A673 (cell line): ENCODE results near the gene STARD3NL. TPM values are rescaled to one million over a fixed set of nuclear protein-coding genes. Genes with fewer than 3 reads are reported as not detected.
"Not testable (repeated sequence)": the region's sequence is repeated elsewhere in the genome, so short reads cannot be mapped to it uniquely, and the experiment has no call there.

Experiments
- BruUV-seq: library from RNA; stranded (reverse); fragments of 400-500 nt; replicated peaks from 2 replicates; lab custom pipeline; 2021; lab: Mats Ljungman, UMichigan
- CTCF ChIA-PET: fragments of 300-600 bp; sonication (Branson Sonifier 250); formaldehyde crosslinking; loops from one replicate; lab custom pipeline; 2022; ENCODE audit warnings: antibody characterized with exemption; lab: Charles Lee
- POLR2A ChIA-PET: fragments of 300-600 bp; sonication (Branson Sonifier 250); formaldehyde crosslinking; loops from one replicate; lab custom pipeline; 2022; ENCODE audit warnings: antibody characterized with exemption; ENCODE audit not compliant: low non-redundant PET; lab: Charles Lee
- DNase-seq: peaks from one replicate; pipeline ENCODE4 v3.0.0-alpha.2; 2015; ENCODE audit warnings: low spot score
- H3K27ac ChIP-seq: fragments of 200-600 bp; sonication (generic); 2 replicates; pipeline ENCODE4 v1.5.1; 2016; ENCODE audit warnings: mixed run types, low read depth, mild to moderate bottlenecking, mixed read lengths, antibody characterized with exemption, low read length; ENCODE audit not compliant: poor library complexity, severe bottlenecking
- H3K27me3 ChIP-seq: fragments of 200-600 bp; sonication (generic); replicated peaks from 2 replicates; pipeline ENCODE4 v1.6.1; 2017; ENCODE audit warnings: mixed run types, low read depth, mild to moderate bottlenecking, mixed read lengths, antibody characterized with exemption, low read length; ENCODE audit not compliant: insufficient read depth, poor library complexity
- H3K36me3 ChIP-seq: fragments of 200-600 bp; sonication (generic); 2 replicates; pipeline ENCODE4 v1.6.1; 2016; ENCODE audit warnings: mixed run types, mild to moderate bottlenecking, mixed read lengths, antibody characterized with exemption, low read length; ENCODE audit not compliant: insufficient read depth, poor library complexity, severe bottlenecking
- H3K4me1 ChIP-seq: fragments of 200-600 bp; sonication (generic); 2 replicates; pipeline ENCODE4 v1.6.1; 2017; ENCODE audit warnings: mixed run types, mild to moderate bottlenecking, mixed read lengths, antibody characterized with exemption, low read length; ENCODE audit not compliant: insufficient read depth, poor library complexity, severe bottlenecking
- H3K4me3 ChIP-seq: fragments of 200-600 bp; sonication (generic); 2 replicates; pipeline ENCODE4 v1.5.1; 2016; ENCODE audit warnings: low read depth, mixed run types, mild to moderate bottlenecking, mixed read lengths, low read length; ENCODE audit not compliant: poor library complexity, severe bottlenecking
- H3K9me3 ChIP-seq: fragments of 200-600 bp; sonication (generic); 2 replicates; pipeline ENCODE4 v1.6.1; 2016; ENCODE audit warnings: mixed run types, low read depth, mild to moderate bottlenecking, mixed read lengths, antibody characterized with exemption, low read length; ENCODE audit not compliant: poor library complexity, severe bottlenecking
- EZH2 ChIP-seq: fragments of 200-600 bp; sonication (generic); IDR thresholded peaks from 2 replicates; pipeline ENCODE4 v1.6.1; 2017; ENCODE audit warnings: borderline replicate concordance, low read depth, mild to moderate bottlenecking, mixed read lengths, antibody characterized with exemption, low read length; ENCODE audit not compliant: poor library complexity, severe bottlenecking
- intact Hi-C: fragments of 100-400 bp; cut with micrococcal nuclease; formaldehyde crosslinking; loops from one replicate; pipeline ENCODE4 v1.10.0; 2022; ENCODE audit not compliant: unreplicated experiment
- total RNA-seq: library from RNA; stranded (reverse); gene quantifications from 2 replicates; pipeline ENCODE4 v1.2.3, GENCODE V29; 2021
- TF ChIP-seq, protein P1 (sequence below): fragments of 300-800, 200-600 bp; sonication (generic); conservative IDR thresholded peaks from 2 replicates; pipeline ENCODE4 v1.5.1; 2017; ENCODE audit warnings: low read depth, mild to moderate bottlenecking, antibody characterized with exemption, low read length, moderate library complexity, mixed read lengths

STARD3NL gene
- total RNA-seq, 1 experiment from 2014 or later, result 34.8 TPM

DNA sequence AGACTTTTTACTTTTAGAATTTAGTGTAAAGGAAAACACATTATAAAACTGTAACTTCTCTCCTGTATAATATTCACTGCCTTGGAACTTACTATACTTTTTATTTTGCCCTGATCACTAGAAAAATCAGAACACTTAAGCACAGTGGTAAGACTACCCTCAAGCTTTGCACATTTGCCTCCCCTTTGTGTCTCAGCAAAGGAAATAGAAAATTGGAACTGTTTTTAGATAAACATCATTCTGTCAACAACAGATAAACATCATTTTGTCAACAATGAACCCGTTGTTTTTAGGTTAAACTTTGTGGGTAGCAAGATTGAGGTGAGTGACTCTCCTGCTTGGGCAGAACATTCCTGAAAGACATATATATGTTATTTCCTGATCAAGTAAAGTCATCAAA, 86.6 kb downstream of the STARD3NL start:
- POLR2A ChIA-PET, H3K36me3 ChIP-seq, CTCF ChIA-PET: not testable (repeated sequence)

DNA sequence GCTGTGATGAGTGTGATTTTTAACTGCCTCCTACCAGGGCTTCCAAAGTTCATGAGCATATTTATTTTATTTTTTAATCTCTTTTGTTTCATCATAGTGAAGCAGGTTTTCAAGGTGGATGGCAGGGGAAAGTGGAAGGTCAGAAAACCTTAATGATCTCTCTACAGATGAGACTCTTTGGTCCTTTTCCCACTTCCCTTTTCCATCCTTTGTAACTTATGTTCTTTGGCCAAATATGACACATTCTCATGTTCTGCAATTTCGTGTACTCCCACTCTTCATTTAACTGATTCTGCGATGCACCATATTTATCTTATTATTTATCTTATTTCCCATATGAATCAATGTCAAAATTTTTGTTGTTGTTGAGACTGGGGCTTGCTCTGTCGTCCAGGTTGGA, 87.9 kb downstream of the STARD3NL start:
- H3K27ac ChIP-seq, H3K4me1 ChIP-seq, DNase-seq, intact Hi-C loops, H3K27me3 ChIP-seq, POLR2A ChIA-PET, H3K9me3 ChIP-seq, H3K36me3 ChIP-seq, H3K4me3 ChIP-seq, CTCF ChIA-PET, BruUV-seq: not testable (repeated sequence)

More for the DNA sequence above, 86.6 kb downstream of the STARD3NL start:
- BruUV-seq, intact Hi-C loops, H3K9me3 ChIP-seq, H3K27me3 ChIP-seq, H3K4me1 ChIP-seq, DNase-seq, H3K27ac ChIP-seq, H3K4me3 ChIP-seq: not testable (repeated sequence)

DNA sequence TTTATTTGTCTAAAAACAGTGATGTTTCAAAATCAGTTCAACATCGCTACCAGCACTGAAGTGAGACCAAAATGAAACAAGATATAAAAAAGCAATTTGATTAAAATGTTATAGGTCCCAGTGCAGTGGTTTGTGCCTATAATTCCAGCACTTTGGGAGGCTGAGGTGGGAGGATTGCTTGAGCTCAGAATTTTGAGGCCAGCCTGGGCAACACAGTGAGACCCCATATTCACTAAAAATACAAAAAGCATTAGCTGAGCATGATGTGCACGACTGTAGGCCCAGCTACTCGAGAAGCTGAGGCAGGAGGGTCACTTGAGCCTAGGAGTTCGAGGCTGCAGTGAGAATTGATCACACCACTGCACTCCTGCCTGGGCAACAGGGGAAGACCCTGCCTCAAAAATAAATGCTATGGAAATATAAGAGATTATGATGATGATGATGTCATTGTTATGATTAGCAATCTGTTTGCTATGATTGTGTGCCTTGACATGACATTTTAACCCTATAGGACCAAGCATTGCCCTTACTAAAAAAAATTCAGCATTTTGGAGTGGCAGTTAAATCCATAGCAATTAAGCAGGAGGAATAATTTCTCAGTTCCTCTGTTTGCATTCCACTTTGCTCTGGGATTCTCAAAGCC, 91.8 kb downstream of the STARD3NL start:
- intact Hi-C loops, result loop anchor here (2.0 kb wide), 1 partner anchor 15 kb away; no protein-coding TSS in a partner anchor
- DNase-seq, CTCF ChIA-PET, H3K9me3 ChIP-seq, H3K4me3 ChIP-seq, POLR2A ChIA-PET, H3K27me3 ChIP-seq, BruUV-seq, H3K36me3 ChIP-seq, H3K27ac ChIP-seq, H3K4me1 ChIP-seq: not testable (repeated sequence)

DNA sequence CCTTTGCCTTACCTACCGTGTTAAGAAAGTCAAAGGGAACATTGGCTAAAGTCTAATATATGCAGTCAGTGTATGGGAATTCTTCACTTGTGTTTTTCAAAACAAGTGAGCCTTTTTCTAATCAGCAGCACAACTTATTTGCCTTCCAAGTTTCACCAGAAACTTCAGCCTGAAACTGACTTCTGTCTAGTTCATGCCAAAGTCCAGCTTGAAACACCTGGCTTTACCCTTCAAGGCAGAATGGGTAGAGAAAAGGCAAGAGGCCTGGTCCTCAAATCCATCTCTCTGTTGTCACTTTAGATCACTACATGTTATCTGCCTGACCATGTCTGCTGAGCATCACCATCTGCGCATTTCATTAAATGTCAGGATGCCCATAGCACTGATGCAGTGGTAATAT, 92.4 kb downstream of the STARD3NL start:
- H3K36me3 ChIP-seq, CTCF ChIA-PET, BruUV-seq, H3K27ac ChIP-seq, intact Hi-C loops, POLR2A ChIA-PET, H3K4me3 ChIP-seq, DNase-seq, H3K4me1 ChIP-seq, H3K27me3 ChIP-seq, H3K9me3 ChIP-seq: not testable (repeated sequence)

DNA sequence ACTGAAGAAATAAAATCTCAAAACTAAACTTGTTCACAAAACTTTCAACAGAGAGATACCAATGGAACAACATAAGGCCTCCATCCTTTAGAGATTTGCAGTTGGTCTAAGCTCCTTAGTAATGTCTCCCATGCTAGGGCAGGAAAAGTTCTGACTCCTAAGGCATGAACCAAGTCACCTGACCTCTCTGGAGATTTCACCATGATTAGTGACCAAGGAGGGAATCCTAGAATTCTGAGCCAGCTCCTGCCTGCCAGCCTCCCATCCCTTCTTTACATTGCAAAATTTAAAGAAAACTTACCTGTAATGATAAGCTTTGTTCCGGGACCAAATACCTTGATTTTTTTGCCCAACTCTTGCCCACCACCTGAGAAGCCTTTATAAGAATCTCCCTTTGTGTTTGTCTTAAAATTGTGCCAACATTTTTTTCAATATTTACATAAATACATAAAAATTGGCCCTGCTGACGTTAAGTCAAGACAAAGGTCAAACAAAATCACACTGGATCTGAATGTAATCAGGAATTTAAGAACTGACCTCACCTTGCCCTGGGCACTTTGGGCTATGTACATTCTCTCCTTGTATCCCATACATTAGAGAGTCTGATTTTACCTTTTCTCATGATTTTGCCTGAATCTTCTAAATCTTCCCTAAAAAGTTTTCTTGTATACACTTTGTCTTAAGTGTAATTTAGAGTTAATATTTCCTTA, 95.4 kb downstream of the STARD3NL start, which contains the start of gene TARP:
TSS of gene TARP (minus strand) at position 351 of the 710 bp plus-strand sequence.
- H3K27me3 ChIP-seq, result no peaks in the 10 kb centered on the region
- ChIA-PET POLR2A (no interaction called here), CTCF (no interaction called here)
- H3K9me3 ChIP-seq, result no peaks in the 10 kb centered on the region
- no peaks in the 10 kb centered on the region for H3K36me3 ChIP-seq
- BruUV-seq, result no TSS peak
- H3K4me3 ChIP-seq, result no peak within 1 kb of the TSS
- TF ChIP-seq, protein P1, sequence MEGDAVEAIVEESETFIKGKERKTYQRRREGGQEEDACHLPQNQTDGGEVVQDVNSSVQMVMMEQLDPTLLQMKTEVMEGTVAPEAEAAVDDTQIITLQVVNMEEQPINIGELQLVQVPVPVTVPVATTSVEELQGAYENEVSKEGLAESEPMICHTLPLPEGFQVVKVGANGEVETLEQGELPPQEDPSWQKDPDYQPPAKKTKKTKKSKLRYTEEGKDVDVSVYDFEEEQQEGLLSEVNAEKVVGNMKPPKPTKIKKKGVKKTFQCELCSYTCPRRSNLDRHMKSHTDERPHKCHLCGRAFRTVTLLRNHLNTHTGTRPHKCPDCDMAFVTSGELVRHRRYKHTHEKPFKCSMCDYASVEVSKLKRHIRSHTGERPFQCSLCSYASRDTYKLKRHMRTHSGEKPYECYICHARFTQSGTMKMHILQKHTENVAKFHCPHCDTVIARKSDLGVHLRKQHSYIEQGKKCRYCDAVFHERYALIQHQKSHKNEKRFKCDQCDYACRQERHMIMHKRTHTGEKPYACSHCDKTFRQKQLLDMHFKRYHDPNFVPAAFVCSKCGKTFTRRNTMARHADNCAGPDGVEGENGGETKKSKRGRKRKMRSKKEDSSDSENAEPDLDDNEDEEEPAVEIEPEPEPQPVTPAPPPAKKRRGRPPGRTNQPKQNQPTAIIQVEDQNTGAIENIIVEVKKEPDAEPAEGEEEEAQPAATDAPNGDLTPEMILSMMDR, result no peak
- TF ChIP-seq EZH2, result no peak
- DNase-seq, result no peak
- H3K27ac ChIP-seq, result no peak within 1 kb of the TSS
- H3K4me1 ChIP-seq, result no peaks in the 10 kb centered on the region
- intact Hi-C loops, result no loop called here
